ENCODE data around the gene AS3MT.
"Not testable (repeated sequence)": the region's sequence is repeated elsewhere in the genome, so short reads cannot be mapped to it uniquely, and the experiment has no call there.

AS3MT gene

GRCh38 chr10:102923601-102924000, 54.3 kb downstream of the AS3MT start:
- DNase-seq = no peak

GRCh38 chr10:102926842-102927241, 57.6 kb downstream of the AS3MT start:
- no peak for DNase-seq

- DNase-seq = no peak
Measured at GRCh38 chr10:102927311-102928010, 58.2 kb downstream of the AS3MT start.

- DNase-seq = not testable (repeated sequence)
Measured at GRCh38 chr10:102928442-102928841, 59.2 kb downstream of the AS3MT start.

- DNase-seq = no peak
Measured at GRCh38 chr10:102930720-102931119, 61.5 kb downstream of the AS3MT start.

GRCh38 chr10:102931643-102932042, 62.4 kb downstream of the AS3MT start:
- DNase-seq = no peak

- no peak for DNase-seq
Measured at GRCh38 chr10:102935505-102935904, 66.2 kb downstream of the AS3MT start.

GRCh38 chr10:102935939-102936605, 66.8 kb downstream of the AS3MT start:
- DNase-seq = peak; percentile 33 to 51

- DNase-seq = no peak
Measured at GRCh38 chr10:102941401-102941800, 72.1 kb downstream of the AS3MT start.

GRCh38 chr10:102945449-102945848, 76.2 kb downstream of the AS3MT start:
- DNase-seq = no peak

- no peak for DNase-seq
Measured at GRCh38 chr10:102945962-102946361, 76.7 kb downstream of the AS3MT start.

GRCh38 chr10:102946992-102947391, 77.7 kb downstream of the AS3MT start:
- no peak for DNase-seq

- DNase-seq = no peak
Measured at GRCh38 chr10:102948176-102948575, 78.9 kb downstream of the AS3MT start.

GRCh38 chr10:102948786-102949185, 79.5 kb downstream of the AS3MT start:
- DNase-seq = no peak

GRCh38 chr10:102949916-102950315, 80.6 kb downstream of the AS3MT start:
- no peak for DNase-seq

- no peak for DNase-seq
Measured at GRCh38 chr10:102951316-102951715, 82.0 kb downstream of the AS3MT start.

All from activated T-cell treated with anti-CD3 and anti-CD28 coated beads, Interleukin-2, amount 50 U/mL, for 48 hours (primary cell).